GM18502 (cell line): ENCODE results near the gene SGIP1.

Experiments used
- ATAC-seq: cut with Tn5 transposase; IDR thresholded peaks from one replicate; pipeline ENCODE4 v1.9.1; 2021; ENCODE audit warnings: mild to moderate bottlenecking; ENCODE audit not compliant: unreplicated experiment, poor library complexity

Gene SGIP1

GRCh38 chr1:66654643-66655042 is 120.7 kb downstream of the SGIP1 start:
- ATAC-seq: no peak

GRCh38 chr1:66671455-66671854 is 137.5 kb downstream of the SGIP1 start:
- ATAC-seq: no peak

GRCh38 chr1:66676613-66677298 is 142.8 kb downstream of the SGIP1 start:
- ATAC-seq: no peak

- no peak for ATAC-seq
Observed at GRCh38 chr1:66678146-66678545, 144.2 kb downstream of the SGIP1 start.

GRCh38 chr1:66679140-66679539 is 145.2 kb downstream of the SGIP1 start:
- ATAC-seq: no peak

- no peak for ATAC-seq
Observed at GRCh38 chr1:66681686-66682085, 147.7 kb downstream of the SGIP1 start.

- ATAC-seq: no peak
Observed at GRCh38 chr1:66682106-66682505, 148.2 kb downstream of the SGIP1 start.

GRCh38 chr1:66684353-66684752 is 150.4 kb downstream of the SGIP1 start:
- ATAC-seq: no peak

GRCh38 chr1:66685265-66685664 is 151.3 kb downstream of the SGIP1 start:
- no peak for ATAC-seq

GRCh38 chr1:66685670-66686069 is 151.7 kb downstream of the SGIP1 start:
- ATAC-seq: no peak

GRCh38 chr1:66686406-66686805 is 152.5 kb downstream of the SGIP1 start:
- no peak for ATAC-seq

- ATAC-seq: no peak
Observed at GRCh38 chr1:66687358-66687757, 153.4 kb downstream of the SGIP1 start.

- ATAC-seq: no peak
Observed at GRCh38 chr1:66690666-66691381, 156.9 kb downstream of the SGIP1 start.

GRCh38 chr1:66692681-66693080 is 158.7 kb downstream of the SGIP1 start:
- no peak for ATAC-seq

- no peak for ATAC-seq
Observed at GRCh38 chr1:66693856-66694255, 159.9 kb downstream of the SGIP1 start.

- no peak for ATAC-seq
Observed at GRCh38 chr1:66695116-66695515, 161.2 kb downstream of the SGIP1 start.

GRCh38 chr1:66696771-66697170 is 162.8 kb downstream of the SGIP1 start:
- no peak for ATAC-seq

GRCh38 chr1:66699213-66699612 is 165.3 kb downstream of the SGIP1 start:
- no peak for ATAC-seq

- ATAC-seq: no peak
Observed at GRCh38 chr1:66704177-66704875, 170.4 kb downstream of the SGIP1 start.

- no peak for ATAC-seq
Observed at GRCh38 chr1:66705110-66705509, 171.2 kb downstream of the SGIP1 start.

- no peak for ATAC-seq
Observed at GRCh38 chr1:66711420-66711819, 177.5 kb downstream of the SGIP1 start.
